ENCODE results near the gene SNAP23.
A peak's percentile ranks its signal among the peaks of the same experiment; 100 is the strongest.

Gene SNAP23

GRCh38 chr15:42495361-42496212, at the start of gene SNAP23:
TSS of gene SNAP23 (plus strand) at chr15:42495634. CDS start at chr15:42511847, 16,213 bp downstream.
- DNase-seq (ENCODE audit: low read depth): peak; percentile 72

GRCh38 chr15:42447599-42447998, 47.8 kb upstream of the SNAP23 start:
- no peak for DNase-seq (ENCODE audit: low read depth)

GRCh38 chr15:42448281-42448680, 47.2 kb upstream of the SNAP23 start:
- no peak for DNase-seq (ENCODE audit: low read depth)

GRCh38 chr15:42449770-42450424, 45.5 kb upstream of the SNAP23 start:
- no peak for DNase-seq (ENCODE audit: low read depth)

- no peak for DNase-seq (ENCODE audit: low read depth)
Observed at GRCh38 chr15:42450425-42450790, 45.0 kb upstream of the SNAP23 start.

- no peak for DNase-seq (ENCODE audit: low read depth)
Observed at GRCh38 chr15:42453826-42454225, 41.6 kb upstream of the SNAP23 start.

- no peak for DNase-seq (ENCODE audit: low read depth)
Observed at GRCh38 chr15:42456531-42456930, 38.9 kb upstream of the SNAP23 start.

GRCh38 chr15:42456971-42457370, 38.5 kb upstream of the SNAP23 start:
- no peak for DNase-seq (ENCODE audit: low read depth)

GRCh38 chr15:42457445-42458442, 37.7 kb upstream of the SNAP23 start:
- DNase-seq (ENCODE audit: low read depth): no peak

GRCh38 chr15:42461261-42461660, 34.2 kb upstream of the SNAP23 start:
- no peak for DNase-seq (ENCODE audit: low read depth)

GRCh38 chr15:42465520-42466259, 29.7 kb upstream of the SNAP23 start:
- no peak for DNase-seq (ENCODE audit: low read depth)

- DNase-seq (ENCODE audit: low read depth): no peak
Observed at GRCh38 chr15:42471002-42471401, 24.4 kb upstream of the SNAP23 start.

- DNase-seq (ENCODE audit: low read depth): no peak
Observed at GRCh38 chr15:42474827-42475226, 20.6 kb upstream of the SNAP23 start.

GRCh38 chr15:42482701-42483100, 12.7 kb upstream of the SNAP23 start:
- DNase-seq (ENCODE audit: low read depth): no peak

GRCh38 chr15:42483677-42484076, 11.8 kb upstream of the SNAP23 start:
- DNase-seq (ENCODE audit: low read depth): no peak

GRCh38 chr15:42490291-42490670, 5.2 kb upstream of the SNAP23 start:
- no peak for DNase-seq (ENCODE audit: low read depth)

GRCh38 chr15:42490671-42491538, 4.5 kb upstream of the SNAP23 start, which contains the start of gene ZNF106:
TSS of gene ZNF106 (minus strand) at chr15:42491141. CDS start at chr15:42472289, 18,852 bp downstream.
- DNase-seq (ENCODE audit: low read depth): peak; percentile 81

GRCh38 chr15:42491539-42492225, 3.8 kb upstream of the SNAP23 start:
- DNase-seq (ENCODE audit: low read depth): no peak

- DNase-seq (ENCODE audit: low read depth): no peak
Observed at GRCh38 chr15:42493679-42494078, 1.8 kb upstream of the SNAP23 start.

- DNase-seq (ENCODE audit: low read depth): peak; percentile 16
Observed at GRCh38 chr15:42494998-42495360, 455 bp upstream of the SNAP23 start.

All from activated T-cell treated with anti-CD3 and anti-CD28 coated beads for 1 hour (primary cell).